Cerebellar nuclear complex (tissue), 1 donor: ENCODE data around the gene MINK1.
A peak's percentile ranks its signal among the peaks of the same experiment; 100 is the strongest.

Experiments
- DNase-seq, 2 experiments: peaks; one replicate each; lab custom pipeline; 2025; lab: John Stamatoyannopoulos, UW

Gene MINK1

GRCh38 chr17:4933646-4934045, 100.5 kb downstream of the MINK1 start:
- DNase-seq, result no peak

GRCh38 chr17:4934173-4934979, 101.2 kb downstream of the MINK1 start:
- DNase-seq, result no peak

GRCh38 chr17:4935650-4936049, 102.5 kb downstream of the MINK1 start:
- no peak for DNase-seq

- no peak for DNase-seq
Observed at GRCh38 chr17:4936436-4936835, 103.3 kb downstream of the MINK1 start.

GRCh38 chr17:4937553-4937952, 104.4 kb downstream of the MINK1 start:
- no peak for DNase-seq

DNA sequence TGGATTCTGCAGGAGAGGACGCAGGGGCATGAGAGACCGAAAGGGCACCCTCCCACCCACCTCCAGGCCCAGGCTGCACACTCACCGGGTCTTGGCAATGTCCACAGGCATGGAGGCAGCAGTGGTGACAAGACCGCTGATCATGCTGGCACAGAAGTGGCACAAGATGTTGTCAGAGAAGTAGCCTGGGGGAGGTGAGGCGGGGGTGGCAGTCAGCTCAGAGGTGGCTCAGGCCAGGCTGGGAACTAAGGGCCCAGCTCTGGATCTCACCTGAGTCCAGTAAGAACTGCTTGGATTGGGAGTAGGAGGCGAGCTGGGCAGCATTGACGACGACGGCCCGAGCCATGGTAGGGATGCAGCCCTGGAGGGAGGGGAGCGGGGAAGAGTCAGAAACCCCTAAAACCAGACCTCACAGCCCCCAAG, 104.9 kb downstream of the MINK1 start:
- no peak for DNase-seq

GRCh38 chr17:4938688-4939545, 105.8 kb downstream of the MINK1 start:
- DNase-seq, result no peak

GRCh38 chr17:4939546-4939795, 106.3 kb downstream of the MINK1 start:
- no peak for DNase-seq

DNA sequence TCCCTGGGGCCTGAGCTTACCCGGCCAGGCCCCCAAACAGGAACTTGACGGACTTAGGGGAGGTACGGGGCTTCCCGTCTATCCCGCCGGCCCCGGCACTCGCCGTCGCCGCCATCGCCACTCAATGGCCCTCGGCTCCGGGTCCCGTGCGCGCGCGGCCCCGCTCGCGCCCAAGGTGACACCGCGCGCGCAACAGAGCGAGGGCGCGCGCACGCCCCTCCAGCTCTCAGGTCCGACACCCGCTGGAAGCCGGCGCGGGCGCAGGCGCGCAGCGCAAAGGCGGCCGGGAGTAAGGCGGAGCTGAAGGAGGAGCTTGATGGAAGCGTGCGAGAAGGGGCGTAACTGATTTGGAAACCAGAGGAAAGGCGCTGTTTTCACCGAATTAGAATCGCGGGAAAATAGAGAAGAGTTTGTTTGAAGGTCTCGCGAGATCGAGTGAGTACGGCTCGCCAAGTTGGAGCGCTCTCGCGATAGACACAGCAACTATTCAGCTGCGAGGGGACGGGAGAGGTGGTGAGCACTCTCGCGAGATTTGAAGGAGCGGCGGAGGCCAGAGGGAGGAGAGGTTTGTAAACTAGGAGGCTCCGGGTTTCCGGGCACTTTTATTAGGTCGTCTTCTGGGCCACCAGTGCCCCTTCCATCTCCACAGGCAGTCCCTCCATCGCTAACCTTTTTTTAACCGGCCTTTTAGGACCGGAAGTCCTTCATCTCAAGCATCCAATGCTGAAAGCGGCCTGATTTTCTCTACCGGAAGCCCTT, 106.8 kb downstream of the MINK1 start, which contains the start of the genes RNF167 and SLC25A11:
RNF167 (plus strand) TSS at position 473 of the 759 bp plus-strand sequence. CDS start 642 bp downstream, outside the sequence.
SLC25A11 (minus strand) TSS at position 251 of the 759 bp plus-strand sequence; CDS start at position 115, 136 bp downstream.
- DNase-seq, result peak; percentile 90

DNA sequence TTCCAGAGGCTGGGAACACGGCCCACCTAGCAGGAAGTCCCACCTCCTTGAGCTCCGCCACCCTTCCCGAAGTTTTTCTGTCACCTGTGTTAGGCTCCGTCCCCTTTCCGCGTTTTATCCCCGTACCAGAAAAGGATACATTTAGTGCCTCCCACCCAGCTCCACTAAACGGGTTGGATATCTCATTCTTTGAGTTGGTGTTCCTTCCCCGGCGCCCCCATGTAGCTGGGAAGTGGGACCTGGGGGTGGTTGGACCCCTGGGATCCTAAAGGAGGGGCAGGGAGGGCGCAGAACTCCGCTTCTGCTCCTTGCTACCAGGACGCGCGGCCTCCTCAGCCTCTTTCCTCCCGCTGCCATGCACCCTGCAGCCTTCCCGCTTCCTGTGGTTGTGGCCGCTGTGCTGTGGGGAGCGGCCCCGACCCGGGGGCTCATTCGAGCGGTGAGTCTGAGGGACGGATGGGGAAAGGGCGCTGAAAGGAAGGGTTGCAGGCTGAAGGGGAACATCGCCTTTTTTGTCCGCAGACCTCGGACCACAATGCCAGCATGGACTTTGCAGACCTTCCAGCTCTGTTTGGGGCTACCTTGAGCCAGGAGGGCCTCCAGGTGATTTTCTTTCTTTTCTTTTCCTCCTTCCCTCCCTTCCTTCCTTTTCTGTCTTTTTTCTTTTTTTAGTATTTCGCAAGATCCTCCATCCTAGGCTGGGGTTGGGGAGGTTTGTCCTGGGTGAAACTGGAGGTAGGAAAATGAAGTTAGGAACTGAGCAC, 107.6 kb downstream of the MINK1 start:
- no peak for DNase-seq

GRCh38 chr17:4941319-4941610, 108.1 kb downstream of the MINK1 start:
- no peak for DNase-seq

- no peak for DNase-seq
Observed at GRCh38 chr17:4942760-4943508, 109.8 kb downstream of the MINK1 start.

GRCh38 chr17:4944163-4944553, 111.0 kb downstream of the MINK1 start:
- no peak for DNase-seq

DNA sequence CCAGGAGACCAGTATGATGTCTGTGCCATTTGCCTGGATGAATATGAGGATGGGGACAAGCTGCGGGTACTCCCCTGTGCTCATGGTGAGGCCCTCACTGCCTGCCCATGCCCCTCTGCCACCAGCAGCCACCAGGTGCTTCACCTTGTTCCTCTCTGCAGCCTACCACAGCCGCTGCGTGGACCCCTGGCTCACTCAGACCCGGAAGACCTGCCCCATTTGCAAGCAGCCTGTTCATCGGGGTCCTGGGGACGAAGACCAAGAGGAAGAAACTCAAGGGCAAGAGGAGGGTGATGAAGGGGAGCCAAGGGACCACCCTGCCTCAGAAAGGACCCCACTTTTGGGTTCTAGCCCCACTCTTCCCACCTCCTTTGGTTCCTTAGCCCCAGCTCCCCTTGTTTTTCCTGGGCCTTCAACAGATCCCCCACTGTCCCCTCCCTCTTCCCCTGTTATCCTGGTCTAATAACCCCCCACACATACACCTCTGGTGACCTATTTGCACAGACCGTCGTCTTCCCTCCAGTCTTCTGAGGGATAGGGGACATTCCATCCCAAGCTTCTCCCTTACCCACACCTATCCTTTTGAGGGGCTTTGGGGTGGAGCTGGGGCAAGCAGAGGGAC, 111.5 kb downstream of the MINK1 start:
- no peak for DNase-seq

DNA sequence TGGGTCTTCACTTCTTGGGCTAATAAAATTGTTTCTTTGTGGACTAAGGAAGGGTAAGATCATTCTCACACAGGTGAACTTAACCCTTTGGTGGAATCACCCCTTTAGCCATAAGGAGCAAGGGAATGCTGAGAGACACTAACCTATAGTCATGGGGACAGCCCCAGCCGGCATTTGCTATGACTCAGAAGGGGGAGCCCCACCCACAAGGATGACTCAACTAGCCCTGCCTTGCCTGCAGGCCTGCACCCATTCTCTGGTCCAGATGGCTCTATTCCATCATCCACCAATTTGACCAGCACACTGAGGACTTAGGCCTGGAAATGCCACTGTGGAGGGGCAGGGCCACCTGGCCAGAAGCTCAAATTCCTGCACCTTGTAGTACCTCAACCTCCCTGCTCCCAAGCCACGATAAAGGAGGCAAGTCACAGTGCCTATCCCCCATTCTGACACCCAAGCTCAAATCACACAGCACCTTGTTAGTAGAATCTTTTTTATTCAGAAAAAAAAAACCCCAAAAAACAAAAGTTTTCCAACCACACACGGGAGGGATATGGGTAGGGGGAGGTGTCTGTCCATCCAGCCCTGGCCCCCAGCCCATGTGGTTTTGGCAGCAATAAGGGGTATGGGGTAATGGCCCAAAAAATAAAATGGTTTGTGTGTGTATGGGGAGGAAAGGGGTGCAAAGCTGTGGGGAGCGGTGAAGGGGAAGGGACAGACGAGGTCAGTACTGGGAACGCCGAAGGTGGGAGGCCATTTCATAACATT, 112.2 kb downstream of the MINK1 start:
- DNase-seq, result no peak

DNA sequence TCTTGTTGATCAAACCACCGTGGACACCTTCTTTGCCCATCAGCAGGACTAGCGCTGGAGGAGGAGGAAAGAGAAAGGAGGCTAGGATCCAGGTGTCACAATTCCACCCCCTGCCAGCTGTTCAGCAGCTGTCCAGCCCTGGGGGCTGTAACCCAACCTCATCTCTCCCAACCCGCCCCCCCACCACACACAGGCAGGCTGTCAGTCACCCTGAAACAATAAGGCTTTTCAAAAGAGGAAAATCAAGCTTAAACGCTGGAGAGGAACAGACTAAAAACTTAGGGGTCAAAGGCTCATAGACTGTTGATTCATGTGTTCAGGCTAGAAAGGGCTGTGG, 112.8 kb downstream of the MINK1 start:
- no peak for DNase-seq

GRCh38 chr17:4946312-4946976, 113.3 kb downstream of the MINK1 start:
- DNase-seq, result no peak

DNA sequence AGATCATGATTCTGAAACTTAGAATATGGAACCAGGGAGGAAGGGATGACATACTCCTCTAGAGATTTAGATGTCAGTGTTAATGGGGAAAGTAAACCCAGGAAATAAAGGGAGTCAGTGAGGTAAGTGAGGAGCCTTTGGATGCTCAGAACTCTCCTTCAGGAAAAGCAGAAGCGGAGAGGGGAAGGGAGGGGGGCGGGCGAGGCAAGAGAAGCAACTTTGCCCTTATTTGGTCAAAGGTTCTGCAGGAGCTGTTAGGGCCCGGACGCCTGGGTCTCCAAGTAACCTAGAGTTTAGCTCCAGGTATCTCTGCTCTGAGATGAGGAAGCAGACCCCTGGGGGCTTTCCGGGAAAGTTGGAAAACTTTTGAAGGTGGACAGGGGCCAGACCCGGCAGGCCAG, 113.9 kb downstream of the MINK1 start:
- DNase-seq, result no peak
